Caco-2 (cell line): ENCODE results near the gene PRR22. TPM values are rescaled to one million over a fixed set of nuclear protein-coding genes. Genes with fewer than 3 reads are reported as not detected.
A peak's percentile ranks its signal among the peaks of the same experiment; 100 is the strongest.

Source experiments
- BruUV-seq: library from RNA; stranded (reverse); fragments of 400-500 nt; replicated peaks from 2 replicates; lab custom pipeline; 2021; lab: Mats Ljungman, UMichigan
- CTCF ChIA-PET: fragments of 300-600 bp; sonication (Branson Sonifier 250); formaldehyde crosslinking; loops from one replicate; lab custom pipeline; 2022; ENCODE audit warnings: antibody characterized with exemption; lab: Charles Lee
- POLR2A ChIA-PET: fragments of 300-600 bp; sonication (Branson Sonifier 250); formaldehyde crosslinking; loops from one replicate; lab custom pipeline; 2022; ENCODE audit warnings: antibody characterized with exemption; lab: Charles Lee
- DNase-seq, 2 experiments: peaks; one replicate each; pipeline versions ENCODE4 v3.0.0 to v3.0.0-alpha.2; 2020 to 2022
- H3K27me3 ChIP-seq: replicated peaks from 2 replicates; pipeline ENCODE4 v1.6.0; 2011; ENCODE audit warnings: low read length; ENCODE audit not compliant: control insufficient read depth, insufficient read depth
- H3K36me3 ChIP-seq: 2 replicates; pipeline ENCODE4 v1.5.1; 2011; ENCODE audit warnings: low read length; ENCODE audit not compliant: control insufficient read depth, insufficient read depth
- H3K4me1 ChIP-seq: fragments of 250-450 bp; sonication (Bioruptor Pico); 2 replicates; pipeline ENCODE4 v1.5.1; 2020; ENCODE audit warnings: mild to moderate bottlenecking
- H3K4me3 ChIP-seq: 2 replicates; pipeline ENCODE4 v1.5.1; 2011; ENCODE audit warnings: low read depth, mild to moderate bottlenecking, control low read depth, low read length
- H3K9me3 ChIP-seq: fragments of 250-450 bp; sonication (Bioruptor Pico); 2 replicates; pipeline ENCODE4 v1.5.1; 2020; ENCODE audit warnings: mild to moderate bottlenecking, moderate library complexity
- H3K27ac Mint-ChIP-seq: one replicate; pipeline ENCODE4 v1.8.0; 2022; ENCODE audit warnings: mixed read lengths; ENCODE audit not compliant: unreplicated experiment
- H3K27me3 Mint-ChIP-seq: one replicate; pipeline ENCODE4 v1.8.0; 2022; ENCODE audit warnings: mixed read lengths; ENCODE audit not compliant: insufficient read depth, unreplicated experiment
- H3K36me3 Mint-ChIP-seq: one replicate; pipeline ENCODE4 v1.8.0; 2022; ENCODE audit warnings: mild to moderate bottlenecking, mixed read lengths; ENCODE audit not compliant: insufficient read depth, unreplicated experiment
- H3K4me1 Mint-ChIP-seq: one replicate; pipeline ENCODE4 v1.8.0; 2022; ENCODE audit warnings: low read depth, mixed read lengths; ENCODE audit not compliant: unreplicated experiment
- H3K4me3 Mint-ChIP-seq: one replicate; pipeline ENCODE4 v1.8.0; 2022; ENCODE audit warnings: mild to moderate bottlenecking, moderate library complexity, mixed read lengths; ENCODE audit not compliant: unreplicated experiment
- H3K9me3 Mint-ChIP-seq: one replicate; pipeline ENCODE4 v1.8.0; 2022; ENCODE audit warnings: mixed read lengths; ENCODE audit not compliant: unreplicated experiment
- CTCF ChIP-seq, 2 experiments: fragments of 200-600 bp in 1 of 2; IDR thresholded peaks; 1 replicate in 1 of 2; 2 replicates in 1 of 2; pipeline versions ENCODE4 v1.5.1 to v1.8.0; 2011 to 2022; ENCODE audit warnings: antibody characterized with exemption in 1 of 2, control low read depth in 1 of 2, inconsistent platforms in 1 of 2, low read depth in 1 of 2, low read length in 1 of 2, mild to moderate bottlenecking in 1 of 2, moderate library complexity in 1 of 2; ENCODE audit not compliant: insufficient read depth in 1 of 2, severe bottlenecking in 1 of 2, unreplicated experiment in 1 of 2
- intact Hi-C: fragments of 100-400 bp; cut with micrococcal nuclease; formaldehyde crosslinking; loops from one replicate; pipeline ENCODE4 v1.10.0; 2022; ENCODE audit not compliant: unreplicated experiment
- total RNA-seq: library from RNA; stranded (reverse); gene quantifications from 2 replicates; pipeline ENCODE4 v1.2.3, GENCODE V29; 2022

The PRR22 gene
- total RNA-seq, 1 experiment from 2014 or later = 7.1 TPM

GRCh38 chr19:5828661-5829566 lies 44.4 kb upstream of the PRR22 start:
- peak overlapping the region; percentile 80 for H3K27ac Mint-ChIP-seq
- no peak for DNase-seq

DNA sequence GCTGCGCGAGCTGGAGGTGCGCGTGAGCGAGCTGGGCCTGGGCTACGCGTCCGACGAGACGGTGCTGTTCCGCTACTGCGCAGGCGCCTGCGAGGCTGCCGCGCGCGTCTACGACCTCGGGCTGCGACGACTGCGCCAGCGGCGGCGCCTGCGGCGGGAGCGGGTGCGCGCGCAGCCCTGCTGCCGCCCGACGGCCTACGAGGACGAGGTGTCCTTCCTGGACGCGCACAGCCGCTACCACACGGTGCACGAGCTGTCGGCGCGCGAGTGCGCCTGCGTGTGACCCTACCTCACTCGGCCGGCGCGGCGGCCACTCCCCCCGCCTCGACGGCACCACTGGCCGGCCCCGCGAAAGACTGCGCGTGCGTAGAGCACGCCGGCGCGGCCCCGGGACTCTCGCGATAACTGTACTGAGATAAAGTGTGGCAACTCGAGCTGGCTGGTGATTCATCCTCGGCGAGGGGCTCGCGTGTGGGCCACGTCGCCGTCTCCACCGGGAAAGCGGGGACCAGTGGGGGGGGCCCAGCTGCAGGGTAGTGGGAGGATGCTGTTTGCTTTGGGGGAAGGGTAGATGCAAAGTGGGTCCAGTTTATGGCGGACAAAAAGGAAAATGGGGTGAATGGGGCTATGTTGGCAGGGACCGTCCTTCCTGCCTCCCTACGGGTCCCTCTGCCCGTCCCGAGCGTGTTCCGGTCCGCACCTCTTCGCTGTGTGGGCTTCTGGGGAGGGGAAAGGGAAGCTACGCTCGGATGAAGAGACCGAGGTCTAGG lies 43.5 kb upstream of the PRR22 start:
- no peaks in the 10 kb centered on the region for H3K27me3 ChIP-seq
- H3K4me1 ChIP-seq = peaks cover 5% of the 10 kb centered on the region; the same call in 1 of the 2 replicates
- no peaks in the 10 kb centered on the region for H3K36me3 ChIP-seq
- POLR2A ChIA-PET = interaction anchor here (0.5 to 1.5 kb wide), 8 partner anchors 13 to 391 kb away, joined by 3 to 27 read pairs (median 5); partner anchors contain the start of genes CATSPERD, LONP1, NDUFA11 and VMAC
- no TSS peak for BruUV-seq
- H3K9me3 Mint-ChIP-seq = no peaks in the 10 kb centered on the region
- peak overlapping the region; percentile 88 for H3K4me3 ChIP-seq
- H3K27ac Mint-ChIP-seq = peak overlapping the region; percentile 80
- intact Hi-C loops = loop anchor here (5.0 kb wide), 1 partner anchor 74 kb away; the partner anchor contains the start of genes NDUFA11 and VMAC
- peak; percentile 95 to 97 for DNase-seq
- peaks cover 12% of the 10 kb centered on the region for H3K36me3 Mint-ChIP-seq
- no peak for TF ChIP-seq CTCF (IDR thresholded peaks at IDR 0.05; ENCODE audit: insufficient read depth in 1 of 2, low read depth in 1 of 2, low read length in 1 of 2, severe bottlenecking in 1 of 2, unreplicated experiment in 1 of 2)
- no peaks in the 10 kb centered on the region for H3K27me3 Mint-ChIP-seq
- CTCF ChIA-PET = interaction anchor here (0.5 to 2.8 kb wide), 5 partner anchors 19 to 512 kb away, joined by 3 to 39 read pairs (median 5); partner anchors contain the start of genes NDUFA11 and VMAC
- H3K4me1 Mint-ChIP-seq = peaks cover 7% of the 10 kb centered on the region
- H3K4me3 Mint-ChIP-seq = peak overlapping the region; percentile 88
- H3K9me3 ChIP-seq = no peaks in the 10 kb centered on the region

More at GRCh38 chr19:5828661-5829566, 44.4 kb upstream of the PRR22 start:
- intact Hi-C loops = loop anchor here (5.0 kb wide), 1 partner anchor 73 kb away; the partner anchor contains the start of genes NDUFA11 and VMAC
- H3K27me3 Mint-ChIP-seq = no peaks in the 10 kb centered on the region
- TSS peak; percentile 98 for BruUV-seq
- Histone ChIP-seq H3K9me3 (no peaks in the 10 kb centered on the region), H3K4me3 (peak overlapping the region; percentile 88), H3K36me3 (no peaks in the 10 kb centered on the region), H3K27me3 (no peaks in the 10 kb centered on the region), H3K4me1 (peaks cover 5% of the 10 kb centered on the region; the same call in 1 of the 2 replicates)
- no peaks in the 10 kb centered on the region for H3K9me3 Mint-ChIP-seq
- peaks cover 7% of the 10 kb centered on the region for H3K4me1 Mint-ChIP-seq
- POLR2A ChIA-PET = interaction anchor here (0.9 to 1.5 kb wide), 5 partner anchors 12 to 109 kb away, joined by 5 to 27 read pairs (median 10); partner anchors contain the start of genes CATSPERD, LONP1, NDUFA11 and VMAC
- CTCF ChIA-PET = interaction anchor here (0.6 to 2.8 kb wide), 3 partner anchors 25 to 159 kb away, joined by 3 to 39 read pairs (median 18); partner anchors contain the start of genes NDUFA11 and VMAC
- H3K4me3 Mint-ChIP-seq = peak overlapping the region; percentile 88
- TF ChIP-seq CTCF (IDR thresholded peaks at IDR 0.05; ENCODE audit: insufficient read depth in 1 of 2, low read depth in 1 of 2, low read length in 1 of 2, severe bottlenecking in 1 of 2, unreplicated experiment in 1 of 2) = no peak
- peaks cover 12% of the 10 kb centered on the region for H3K36me3 Mint-ChIP-seq
